Endothelial cell of umbilical vein (primary cell): ENCODE results near the gene CTDP1.

Source experiments
- CTCF ChIP-seq, 2 donors: IDR thresholded peaks; 1 replicate in 1 of 2; 2 replicates in 1 of 2; pipeline ENCODE4 v1.5.1; 2011; ENCODE audit warnings: low read length in 2 of 2, mild to moderate bottlenecking in 2 of 2, moderate library complexity in 2 of 2, control low read depth in 1 of 2, inconsistent platforms in 1 of 2, low read depth in 1 of 2; ENCODE audit not compliant: insufficient read depth in 1 of 2; ENCODE audit errors: extremely low read depth in 1 of 2
- EZH2 ChIP-seq: IDR thresholded peaks from 2 replicates; pipeline ENCODE4 v1.6.1; 2012; ENCODE audit warnings: borderline replicate concordance, low read depth, mild to moderate bottlenecking, moderate library complexity, low read length, inconsistent platforms; ENCODE audit not compliant: severe bottlenecking
- FOS ChIP-seq: IDR thresholded peaks from 2 replicates; pipeline ENCODE4 v1.6.1; 2011; ENCODE audit warnings: mild to moderate bottlenecking, low read length, moderate library complexity, borderline replicate concordance; ENCODE audit not compliant: insufficient read depth
- GATA2 ChIP-seq: IDR thresholded peaks from 2 replicates; pipeline ENCODE4 v1.7.0; 2011; ENCODE audit warnings: low read depth, mild to moderate bottlenecking, moderate library complexity, mixed read lengths, low read length; ENCODE audit not compliant: insufficient read length, insufficient read depth
- JUN ChIP-seq: IDR thresholded peaks from 2 replicates; pipeline ENCODE4 v1.6.1; 2011; ENCODE audit warnings: borderline replicate concordance, low read depth; ENCODE audit not compliant: insufficient read length, insufficient read depth
- MAX ChIP-seq: IDR thresholded peaks from 2 replicates; pipeline ENCODE4 v1.6.1; 2011; ENCODE audit not compliant: insufficient read depth, insufficient read length
- POLR2A ChIP-seq: IDR thresholded peaks from 2 replicates; pipeline ENCODE4 v1.6.1; 2012; ENCODE audit warnings: low read depth, mild to moderate bottlenecking, control low read depth, low read length
- POLR2AphosphoS5 ChIP-seq: IDR thresholded peaks from 2 replicates; pipeline ENCODE4 v1.6.1; 2012; ENCODE audit warnings: low read depth, mild to moderate bottlenecking, control low read depth, low read length, moderate library complexity; ENCODE audit not compliant: insufficient read depth

GRCh38 chr18:79708412-79708811, 28.8 kb downstream of the CTDP1 start:
- no peak for TF ChIP-seq EZH2
- TF ChIP-seq FOS: no peak
- TF ChIP-seq CTCF (IDR thresholded peaks at IDR 0.05; ENCODE audit: extremely low read depth in 1 of 2, insufficient read depth in 1 of 2, low read depth in 1 of 2, low read length in 2 of 2): no peak
- no peak for TF ChIP-seq POLR2A
- no peak for TF ChIP-seq POLR2AphosphoS5
- no peak for TF ChIP-seq MAX
- no peak for TF ChIP-seq JUN
- TF ChIP-seq GATA2: no peak
